ENCODE results near the gene FAM237A. TPM values are rescaled to one million over a fixed set of nuclear protein-coding genes. Genes with fewer than 3 reads are reported as not detected.

The FAM237A gene
- not detected for total RNA-seq

GRCh38 chr2:206642075-206643025, at the start of gene FAM237A:
Gene FAM237A (plus strand): TSS chr2:206642487. CDS start chr2:206644237, 1,750 bp downstream.
- peak in 1 of 2 donors; percentile 42 for DNase-seq (ENCODE audit: low spot score in 2 of 2)
- no peak for FAIRE-seq

- DNase-seq (ENCODE audit: low spot score in 2 of 2) (no peak), FAIRE-seq (no peak)
Observed at GRCh38 chr2:206597717-206598218, 44.5 kb upstream of the FAM237A start.

- DNase-seq (ENCODE audit: low spot score in 2 of 2) (no peak), FAIRE-seq (no peak)
Observed at GRCh38 chr2:206603243-206603642, 39.0 kb upstream of the FAM237A start.

- FAIRE-seq = no peak
- no peak for DNase-seq (ENCODE audit: low spot score in 2 of 2)
Observed at GRCh38 chr2:206610451-206610850, 31.8 kb upstream of the FAM237A start.

DNA sequence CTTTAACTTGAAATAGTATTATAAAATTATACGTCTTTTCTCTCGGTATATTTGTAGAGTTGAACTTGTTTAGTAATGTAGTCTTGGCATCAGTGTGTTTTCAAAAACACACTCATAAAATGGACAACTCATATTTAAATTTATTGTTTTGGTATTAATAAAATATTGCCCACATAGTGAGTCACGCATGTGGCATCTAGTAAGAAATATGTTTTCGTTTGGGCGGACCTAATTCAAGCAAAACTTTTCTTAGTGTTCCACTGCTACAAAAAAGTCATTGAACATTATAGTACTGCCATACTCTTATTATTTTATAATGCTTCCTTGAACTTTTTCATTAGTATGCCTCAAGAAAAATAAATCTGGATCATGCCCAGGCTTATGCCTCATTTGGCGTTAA, 31.1 kb upstream of the FAM237A start:
- DNase-seq (ENCODE audit: low spot score in 2 of 2) (no peak), FAIRE-seq (no peak)

DNA sequence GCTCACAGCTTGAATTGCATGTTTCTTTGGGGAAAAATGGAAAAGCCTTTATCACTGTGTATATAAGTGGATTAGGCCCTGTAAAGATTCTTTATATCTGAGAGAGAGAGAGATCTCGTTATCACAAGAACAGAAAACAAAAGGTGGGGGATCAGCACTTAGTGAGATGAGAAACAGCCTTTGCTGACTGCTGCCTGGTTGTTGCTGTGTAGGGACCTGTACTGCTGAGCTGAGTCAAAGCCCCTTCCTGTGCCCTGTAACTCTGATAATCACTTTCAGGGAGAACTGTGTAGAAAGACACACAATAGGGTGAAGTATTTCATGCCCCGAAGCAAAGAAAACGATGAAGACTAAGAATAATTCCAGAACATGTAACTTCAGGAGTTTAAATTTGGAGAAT, 30.6 kb upstream of the FAM237A start:
- FAIRE-seq (no peak), DNase-seq (ENCODE audit: low spot score in 2 of 2) (no peak)

DNA sequence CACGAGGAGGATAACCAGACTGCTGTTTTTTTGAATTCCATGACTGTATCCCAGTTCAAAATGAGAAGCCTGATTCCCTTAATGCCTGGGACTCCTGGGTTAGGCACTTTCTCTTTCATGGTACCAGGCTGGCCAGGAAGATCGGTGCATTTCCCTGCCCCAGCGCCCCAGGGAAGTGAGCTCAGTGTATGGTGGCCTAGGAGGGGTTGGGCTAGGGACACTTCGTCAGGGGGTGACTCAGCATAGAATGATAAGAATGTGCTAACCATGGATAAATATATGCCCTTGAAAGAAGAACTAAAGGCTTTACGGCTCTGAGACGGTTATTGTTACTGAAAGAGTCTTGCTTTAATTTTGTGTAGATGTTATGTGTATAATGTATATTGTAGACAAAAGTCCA, 27.5 kb upstream of the FAM237A start:
- DNase-seq (ENCODE audit: low spot score in 2 of 2) (no peak), FAIRE-seq (no peak)

DNA sequence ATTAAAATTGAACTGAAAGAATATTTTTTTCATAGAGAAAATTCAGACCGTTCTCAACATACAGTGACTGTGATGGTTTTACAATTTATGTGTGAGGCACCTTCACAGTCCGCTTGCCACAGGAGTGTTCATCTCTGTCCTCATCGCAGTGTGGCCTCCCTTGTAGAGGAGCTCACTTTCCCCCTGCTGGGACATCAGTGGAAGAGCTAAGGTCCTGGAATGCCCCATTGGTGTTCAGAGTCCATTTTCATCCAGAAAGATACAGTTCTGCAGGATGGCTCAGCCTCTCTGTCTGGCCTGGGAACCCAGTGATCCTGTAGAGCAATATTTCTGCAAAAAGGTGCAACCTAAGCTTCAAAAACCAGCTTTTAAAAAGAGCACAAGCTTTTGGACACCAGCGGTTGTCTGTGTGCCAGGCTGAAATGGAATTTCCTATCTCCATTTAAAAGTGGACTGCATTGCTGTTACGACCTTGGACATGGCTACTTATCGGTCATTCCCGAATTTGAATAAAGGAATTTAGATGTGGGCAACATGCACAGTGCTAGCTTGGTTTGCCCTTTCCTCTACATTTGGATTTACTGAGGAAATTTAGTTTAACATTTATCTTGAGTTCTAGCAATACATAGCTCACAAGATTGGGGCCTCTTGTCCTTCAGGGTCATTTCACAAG, 26.7 kb upstream of the FAM237A start:
- no peak for FAIRE-seq
- no peak for DNase-seq (ENCODE audit: low spot score in 2 of 2)

DNA sequence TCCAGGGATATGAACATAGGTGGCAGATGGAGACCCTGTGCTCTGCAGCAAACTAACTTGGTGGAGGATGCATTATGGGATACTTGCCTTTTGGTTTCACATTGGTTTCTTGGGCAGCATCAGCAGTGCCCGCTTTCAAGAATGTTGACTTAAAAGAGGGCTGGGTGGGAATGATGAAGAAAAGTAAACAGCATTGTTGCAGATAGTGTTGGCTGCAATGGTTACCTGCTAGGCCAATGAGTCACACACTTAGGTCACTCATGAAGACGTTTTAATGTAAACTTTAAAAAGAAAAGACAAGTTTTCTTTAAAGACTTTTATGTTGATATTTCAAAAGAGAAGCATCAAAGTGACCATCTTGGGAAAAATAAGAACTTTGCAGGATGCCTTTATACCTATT, 26.1 kb upstream of the FAM237A start:
- FAIRE-seq (no peak), DNase-seq (ENCODE audit: low spot score in 2 of 2) (no peak)

DNA sequence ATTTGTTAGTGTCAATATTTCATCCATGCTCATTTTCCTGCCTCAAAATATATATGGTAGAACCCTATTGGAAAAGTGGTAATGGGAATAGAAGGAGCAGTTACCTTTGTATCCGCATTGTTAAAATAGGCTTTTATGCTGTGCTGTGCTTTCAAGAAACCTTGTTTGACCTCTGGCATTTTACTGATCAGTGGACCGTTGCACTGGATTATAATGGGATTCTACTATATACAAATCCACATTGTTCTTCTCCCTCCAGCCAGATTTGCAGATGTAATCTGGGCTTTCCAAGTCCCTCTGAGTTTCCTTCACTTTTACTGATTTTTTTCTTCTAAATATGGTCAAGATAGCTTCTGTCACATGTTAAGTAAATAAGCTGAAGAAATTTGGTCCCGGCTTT, 23.3 kb upstream of the FAM237A start:
- FAIRE-seq (no peak), DNase-seq (ENCODE audit: low spot score in 2 of 2) (no peak)

- no peak for DNase-seq (ENCODE audit: low spot score in 2 of 2)
- no peak for FAIRE-seq
Observed at GRCh38 chr2:206626108-206626507, 16.2 kb upstream of the FAM237A start.

DNA sequence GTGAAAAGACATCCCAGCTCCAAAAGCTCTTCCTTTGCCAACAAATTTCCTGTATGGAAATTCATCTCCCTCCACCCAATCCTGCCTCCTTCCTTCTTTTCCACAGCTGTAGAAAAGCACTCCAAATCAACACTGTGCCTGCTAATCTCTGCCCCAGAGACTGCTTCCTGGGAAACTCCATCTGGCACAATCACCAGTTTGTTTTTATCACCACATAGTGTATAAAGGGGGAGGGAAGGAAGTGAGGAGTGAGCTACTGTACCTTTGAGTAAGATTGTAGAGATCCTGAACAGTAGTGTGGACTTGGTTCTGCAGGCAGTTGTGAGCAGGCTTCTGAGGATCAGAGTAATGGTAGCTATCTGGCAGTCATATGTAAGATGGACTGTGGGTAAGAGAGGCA, 14.7 kb upstream of the FAM237A start:
- no peak for FAIRE-seq
- DNase-seq (ENCODE audit: low spot score in 2 of 2) = no peak

- FAIRE-seq = no peak
- no peak for DNase-seq (ENCODE audit: low spot score in 2 of 2)
Observed at GRCh38 chr2:206631340-206631739, 10.9 kb upstream of the FAM237A start.

GRCh38 chr2:206635015-206635414, 7.3 kb upstream of the FAM237A start:
- DNase-seq (ENCODE audit: low spot score in 2 of 2) (no peak), FAIRE-seq (no peak)

DNA sequence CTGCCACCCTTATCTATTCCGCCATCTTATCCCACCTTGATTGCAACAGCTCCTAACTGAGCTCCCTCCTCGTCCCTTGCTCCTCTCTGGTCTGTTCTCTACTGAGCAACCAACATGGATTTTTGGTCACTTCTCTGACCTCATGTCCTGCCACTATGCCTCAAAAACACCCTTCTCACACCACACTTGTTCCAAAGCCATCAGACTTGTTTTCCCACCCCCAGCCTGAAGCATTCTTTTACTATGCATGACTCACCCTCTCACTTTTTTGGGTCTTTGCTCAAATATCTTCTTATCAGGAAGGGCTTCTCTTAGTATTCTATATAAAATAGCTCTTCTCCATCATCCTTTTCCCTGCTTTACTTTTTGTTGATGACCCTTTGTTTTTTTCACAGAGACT, 2.7 kb upstream of the FAM237A start:
- DNase-seq (ENCODE audit: low spot score in 2 of 2) (no peak), FAIRE-seq (no peak)

- FAIRE-seq = no peak
- DNase-seq (ENCODE audit: low spot score in 2 of 2) = no peak
Observed at GRCh38 chr2:206641226-206641625, 1.1 kb upstream of the FAM237A start.

GRCh38 chr2:206647985-206648384, 5.7 kb downstream of the FAM237A start:
- FAIRE-seq = no peak
- DNase-seq (ENCODE audit: low spot score in 2 of 2) = no peak

GRCh38 chr2:206657087-206657486, 14.8 kb downstream of the FAM237A start:
- DNase-seq (ENCODE audit: low spot score in 2 of 2) = no peak
- no peak for FAIRE-seq

DNA sequence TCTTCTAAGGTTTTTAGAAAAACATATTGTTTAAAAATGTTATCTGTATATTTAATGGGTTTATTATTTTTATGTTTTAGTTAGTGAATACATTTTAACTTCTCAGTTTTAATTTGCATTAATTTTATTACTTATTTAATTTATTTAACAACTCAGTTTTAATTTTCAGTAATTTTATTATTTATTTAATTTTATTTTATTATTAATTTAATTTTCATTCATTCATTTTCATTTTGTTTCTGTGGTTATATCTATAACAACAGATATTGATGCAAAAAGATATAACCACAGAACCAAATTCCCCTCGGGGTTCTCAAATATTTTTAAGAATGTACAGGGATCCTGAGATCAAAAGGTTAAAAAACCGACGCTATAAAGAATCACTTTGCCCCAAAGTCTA, 23.0 kb downstream of the FAM237A start:
- FAIRE-seq (peak; percentile 97), DNase-seq (ENCODE audit: low spot score in 2 of 2) (no peak)

- no peak for FAIRE-seq
- no peak for DNase-seq (ENCODE audit: low spot score in 2 of 2)
Observed at GRCh38 chr2:206670531-206671319, 28.4 kb downstream of the FAM237A start.

GRCh38 chr2:206683546-206683945, 41.3 kb downstream of the FAM237A start:
- FAIRE-seq = no peak
- no peak for DNase-seq (ENCODE audit: low spot score in 2 of 2)

Measured in frontal cortex (tissue), 4 donors.